ENCODE data around the gene TSPAN18. TPM values are rescaled to one million over a fixed set of nuclear protein-coding genes. Genes with fewer than 3 reads are reported as not detected.

Gene TSPAN18
- total and polyA plus RNA-seq, 2 experiments from 2014 or later = 6.0 to 10.6 TPM

DNA sequence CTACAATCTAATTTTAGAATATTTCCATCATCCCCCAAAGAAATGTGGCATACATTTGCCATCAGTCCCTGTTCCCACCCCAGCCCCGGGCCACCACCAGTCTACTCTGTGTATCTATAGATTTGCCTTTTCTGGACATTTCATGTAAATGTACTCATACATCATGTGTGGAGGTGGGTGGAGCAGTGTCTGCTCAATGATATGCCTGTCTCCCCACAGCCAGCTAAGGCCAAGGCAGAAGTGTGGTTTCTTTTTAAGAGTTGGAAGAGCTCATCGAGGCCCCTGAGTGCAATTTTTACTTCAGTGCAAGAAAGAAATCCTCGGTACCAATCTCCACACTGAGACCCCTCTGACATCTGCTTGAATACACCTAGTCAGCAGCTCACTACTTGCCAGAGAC is 143.4 kb downstream of the TSPAN18 start:
- H3K27ac ChIP-seq (ENCODE audit: low read depth) = no peak overlapping the region
- H3K27ac Mint-ChIP-seq = no peak overlapping the region

More for the DNA sequence above, 143.4 kb downstream of the TSPAN18 start:
- Histone ChIP-seq H3F3A (replicated peaks; ENCODE audit: low read depth) (no peaks in the 10 kb centered on the region), H2AFZ (no peak overlapping the region), H4K20me1 (replicated peaks; ENCODE audit: insufficient read depth) (no peaks in the 10 kb centered on the region; the same call in none of the 2 replicates), H3K9me2 (ENCODE audit: insufficient read depth) (no peaks in the 10 kb centered on the region), H3K4me2 (no peak overlapping the region), H3K4me1 (ENCODE audit: insufficient read depth) (peaks cover 8% of the 10 kb centered on the region), H3K27me3 (ENCODE audit: insufficient read depth) (no peaks in the 10 kb centered on the region), H3K4me3 (no peak overlapping the region), H3K79me2 (replicated peaks; ENCODE audit: insufficient read depth) (no peaks in the 10 kb centered on the region), H3K36me3 (ENCODE audit: insufficient read depth) (no peaks in the 10 kb centered on the region)
- DNase-seq (ENCODE audit: low spot score) = no peak
- peaks cover 13% of the 10 kb centered on the region for H3K27me3 Mint-ChIP-seq (ENCODE audit: insufficient read depth, low read depth, poor library complexity)
- peaks cover 22% of the 10 kb centered on the region for H3K4me1 Mint-ChIP-seq
- no peak overlapping the region for H3K4me3 Mint-ChIP-seq
- no peaks in the 10 kb centered on the region; the same call in 2 of the 3 replicates for H3K36me3 Mint-ChIP-seq (ENCODE audit: low read depth)
- no peak for ATAC-seq
- no peaks in the 10 kb centered on the region; the same call in 2 of the 3 replicates for H3K9me3 Mint-ChIP-seq
- TF ChIP-seq EZH2 (IDR thresholded peaks at IDR 0.05; ENCODE audit: low read depth, unreplicated experiment) = no peak
- TF ChIP-seq NANOG (IDR thresholded peaks at IDR 0.05; ENCODE audit: borderline replicate concordance) = no peak
- no peak for TF ChIP-seq CREB1 (CRISPR knock-in tag; IDR thresholded peaks at IDR 0.05; ENCODE audit: low read depth)
- no peak for TF ChIP-seq POLR2AphosphoS5 (IDR thresholded peaks at IDR 0.05; ENCODE audit: low read depth)
- no peak for TF ChIP-seq JUNB (IDR thresholded peaks at IDR 0.05; ENCODE audit: unreplicated experiment)
- no peak for TF ChIP-seq ETS1 (IDR thresholded peaks at IDR 0.05)
- TF ChIP-seq, protein P1, sequence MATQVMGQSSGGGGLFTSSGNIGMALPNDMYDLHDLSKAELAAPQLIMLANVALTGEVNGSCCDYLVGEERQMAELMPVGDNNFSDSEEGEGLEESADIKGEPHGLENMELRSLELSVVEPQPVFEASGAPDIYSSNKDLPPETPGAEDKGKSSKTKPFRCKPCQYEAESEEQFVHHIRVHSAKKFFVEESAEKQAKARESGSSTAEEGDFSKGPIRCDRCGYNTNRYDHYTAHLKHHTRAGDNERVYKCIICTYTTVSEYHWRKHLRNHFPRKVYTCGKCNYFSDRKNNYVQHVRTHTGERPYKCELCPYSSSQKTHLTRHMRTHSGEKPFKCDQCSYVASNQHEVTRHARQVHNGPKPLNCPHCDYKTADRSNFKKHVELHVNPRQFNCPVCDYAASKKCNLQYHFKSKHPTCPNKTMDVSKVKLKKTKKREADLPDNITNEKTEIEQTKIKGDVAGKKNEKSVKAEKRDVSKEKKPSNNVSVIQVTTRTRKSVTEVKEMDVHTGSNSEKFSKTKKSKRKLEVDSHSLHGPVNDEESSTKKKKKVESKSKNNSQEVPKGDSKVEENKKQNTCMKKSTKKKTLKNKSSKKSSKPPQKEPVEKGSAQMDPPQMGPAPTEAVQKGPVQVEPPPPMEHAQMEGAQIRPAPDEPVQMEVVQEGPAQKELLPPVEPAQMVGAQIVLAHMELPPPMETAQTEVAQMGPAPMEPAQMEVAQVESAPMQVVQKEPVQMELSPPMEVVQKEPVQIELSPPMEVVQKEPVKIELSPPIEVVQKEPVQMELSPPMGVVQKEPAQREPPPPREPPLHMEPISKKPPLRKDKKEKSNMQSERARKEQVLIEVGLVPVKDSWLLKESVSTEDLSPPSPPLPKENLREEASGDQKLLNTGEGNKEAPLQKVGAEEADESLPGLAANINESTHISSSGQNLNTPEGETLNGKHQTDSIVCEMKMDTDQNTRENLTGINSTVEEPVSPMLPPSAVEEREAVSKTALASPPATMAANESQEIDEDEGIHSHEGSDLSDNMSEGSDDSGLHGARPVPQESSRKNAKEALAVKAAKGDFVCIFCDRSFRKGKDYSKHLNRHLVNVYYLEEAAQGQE (IDR thresholded peaks at IDR 0.05; ENCODE audit: unreplicated experiment) = no peak
- TF ChIP-seq ZNF114 (CRISPR knock-in tag; IDR thresholded peaks at IDR 0.05) = no peak
- no peak for TF ChIP-seq CTCF (conservative IDR thresholded peaks at IDR 0.05; ENCODE audit: low read depth in 2 of 2)
- TF ChIP-seq ZNF331 (CRISPR knock-in tag; IDR thresholded peaks at IDR 0.05; ENCODE audit: low read depth) = no peak
- TF ChIP-seq EZH2phosphoT487 (IDR thresholded peaks at IDR 0.05; ENCODE audit: unreplicated experiment) = no peak
- TF ChIP-seq, protein P2, sequence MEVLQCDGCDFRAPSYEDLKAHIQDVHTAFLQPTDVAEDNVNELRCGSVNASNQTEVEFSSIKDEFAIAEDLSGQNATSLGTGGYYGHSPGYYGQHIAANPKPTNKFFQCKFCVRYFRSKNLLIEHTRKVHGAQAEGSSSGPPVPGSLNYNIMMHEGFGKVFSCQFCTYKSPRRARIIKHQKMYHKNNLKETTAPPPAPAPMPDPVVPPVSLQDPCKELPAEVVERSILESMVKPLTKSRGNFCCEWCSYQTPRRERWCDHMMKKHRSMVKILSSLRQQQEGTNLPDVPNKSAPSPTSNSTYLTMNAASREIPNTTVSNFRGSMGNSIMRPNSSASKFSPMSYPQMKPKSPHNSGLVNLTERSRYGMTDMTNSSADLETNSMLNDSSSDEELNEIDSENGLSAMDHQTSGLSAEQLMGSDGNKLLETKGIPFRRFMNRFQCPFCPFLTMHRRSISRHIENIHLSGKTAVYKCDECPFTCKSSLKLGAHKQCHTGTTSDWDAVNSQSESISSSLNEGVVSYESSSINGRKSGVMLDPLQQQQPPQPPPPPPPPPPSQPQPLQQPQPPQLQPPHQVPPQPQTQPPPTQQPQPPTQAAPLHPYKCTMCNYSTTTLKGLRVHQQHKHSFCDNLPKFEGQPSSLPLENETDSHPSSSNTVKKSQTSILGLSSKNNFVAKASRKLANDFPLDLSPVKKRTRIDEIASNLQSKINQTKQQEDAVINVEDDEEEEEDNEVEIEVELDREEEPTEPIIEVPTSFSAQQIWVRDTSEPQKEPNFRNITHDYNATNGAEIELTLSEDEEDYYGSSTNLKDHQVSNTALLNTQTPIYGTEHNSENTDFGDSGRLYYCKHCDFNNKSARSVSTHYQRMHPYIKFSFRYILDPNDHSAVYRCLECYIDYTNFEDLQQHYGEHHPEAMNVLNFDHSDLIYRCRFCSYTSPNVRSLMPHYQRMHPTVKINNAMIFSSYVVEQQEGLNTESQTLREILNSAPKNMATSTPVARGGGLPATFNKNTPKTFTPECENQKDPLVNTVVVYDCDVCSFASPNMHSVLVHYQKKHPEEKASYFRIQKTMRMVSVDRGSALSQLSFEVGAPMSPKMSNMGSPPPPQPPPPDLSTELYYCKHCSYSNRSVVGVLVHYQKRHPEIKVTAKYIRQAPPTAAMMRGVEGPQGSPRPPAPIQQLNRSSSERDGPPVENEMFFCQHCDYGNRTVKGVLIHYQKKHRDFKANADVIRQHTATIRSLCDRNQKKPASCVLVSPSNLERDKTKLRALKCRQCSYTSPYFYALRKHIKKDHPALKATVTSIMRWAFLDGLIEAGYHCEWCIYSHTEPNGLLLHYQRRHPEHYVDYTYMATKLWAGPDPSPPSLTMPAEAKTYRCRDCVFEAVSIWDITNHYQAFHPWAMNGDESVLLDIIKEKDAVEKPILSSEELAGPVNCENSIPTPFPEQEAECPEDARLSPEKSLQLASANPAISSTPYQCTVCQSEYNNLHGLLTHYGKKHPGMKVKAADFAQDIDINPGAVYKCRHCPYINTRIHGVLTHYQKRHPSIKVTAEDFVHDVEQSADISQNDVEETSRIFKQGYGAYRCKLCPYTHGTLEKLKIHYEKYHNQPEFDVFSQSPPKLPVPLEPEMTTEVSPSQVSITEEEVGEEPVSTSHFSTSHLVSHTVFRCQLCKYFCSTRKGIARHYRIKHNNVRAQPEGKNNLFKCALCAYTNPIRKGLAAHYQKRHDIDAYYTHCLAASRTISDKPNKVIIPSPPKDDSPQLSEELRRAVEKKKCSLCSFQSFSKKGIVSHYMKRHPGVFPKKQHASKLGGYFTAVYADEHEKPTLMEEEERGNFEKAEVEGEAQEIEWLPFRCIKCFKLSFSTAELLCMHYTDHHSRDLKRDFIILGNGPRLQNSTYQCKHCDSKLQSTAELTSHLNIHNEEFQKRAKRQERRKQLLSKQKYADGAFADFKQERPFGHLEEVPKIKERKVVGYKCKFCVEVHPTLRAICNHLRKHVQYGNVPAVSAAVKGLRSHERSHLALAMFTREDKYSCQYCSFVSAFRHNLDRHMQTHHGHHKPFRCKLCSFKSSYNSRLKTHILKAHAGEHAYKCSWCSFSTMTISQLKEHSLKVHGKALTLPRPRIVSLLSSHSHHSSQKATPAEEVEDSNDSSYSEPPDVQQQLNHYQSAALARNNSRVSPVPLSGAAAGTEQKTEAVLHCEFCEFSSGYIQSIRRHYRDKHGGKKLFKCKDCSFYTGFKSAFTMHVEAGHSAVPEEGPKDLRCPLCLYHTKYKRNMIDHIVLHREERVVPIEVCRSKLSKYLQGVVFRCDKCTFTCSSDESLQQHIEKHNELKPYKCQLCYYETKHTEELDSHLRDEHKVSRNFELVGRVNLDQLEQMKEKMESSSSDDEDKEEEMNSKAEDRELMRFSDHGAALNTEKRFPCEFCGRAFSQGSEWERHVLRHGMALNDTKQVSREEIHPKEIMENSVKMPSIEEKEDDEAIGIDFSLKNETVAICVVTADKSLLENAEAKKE (CRISPR knock-in tag; IDR thresholded peaks at IDR 0.05) = no peak
- no peak for TF ChIP-seq STAT1 (IDR thresholded peaks at IDR 0.05; ENCODE audit: unreplicated experiment)

All from GM23338 (cell line).